ENCODE measurements around the gene TTC38. TPM values are rescaled to one million over a fixed set of nuclear protein-coding genes. Genes with fewer than 3 reads are reported as not detected.
"Not testable (repeated sequence)": the region's sequence is repeated elsewhere in the genome, so short reads cannot be mapped to it uniquely, and the experiment has no call there.

The TTC38 gene
- total RNA-seq, 1 donor from 2014 or later = 30.9 TPM

DNA sequence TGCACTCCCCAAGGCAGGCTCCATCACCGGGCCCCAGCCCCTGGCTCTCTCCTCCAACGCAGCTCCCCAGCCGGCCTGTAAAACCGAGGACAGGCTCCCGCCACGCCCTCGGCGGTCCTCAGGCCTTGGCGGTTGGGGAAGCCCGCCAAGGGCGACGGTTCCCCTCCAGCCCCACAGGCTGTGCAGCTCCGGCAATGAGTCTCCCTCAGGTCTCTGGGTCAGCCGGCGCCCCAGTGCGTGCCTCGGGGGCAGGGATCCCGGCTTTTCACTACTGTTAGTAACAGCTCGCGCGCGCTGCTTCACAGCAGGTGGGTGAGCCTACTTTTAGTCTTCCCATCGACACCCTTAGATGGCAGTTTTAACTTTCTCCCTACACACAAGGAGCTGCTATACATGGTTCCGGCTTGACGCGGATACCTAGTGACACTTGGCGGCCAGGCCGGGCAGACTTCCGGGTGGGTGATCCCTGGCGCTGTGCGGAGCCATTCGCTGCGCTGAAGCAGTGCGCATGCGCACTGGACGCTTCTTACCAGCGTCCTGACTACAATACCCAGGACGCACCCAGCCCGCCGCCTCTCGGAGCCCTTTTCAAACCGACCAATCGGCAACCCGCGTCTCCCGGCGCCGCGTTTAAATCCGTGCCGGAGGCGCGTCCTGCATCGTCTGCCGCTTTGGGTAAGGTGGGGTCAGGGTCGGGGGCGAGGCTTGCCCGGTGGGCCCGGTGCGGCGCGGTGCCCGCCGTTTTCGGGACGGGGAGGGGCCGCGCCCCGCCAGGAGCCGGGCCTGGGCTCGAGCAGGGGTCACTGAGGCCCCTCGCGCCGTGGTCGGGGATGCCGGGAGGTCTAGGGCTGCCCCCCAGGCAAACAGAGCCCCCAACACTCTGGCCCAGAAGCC, 28.7 kb downstream of the TTC38 start, which contains the start of gene GTSE1:
Gene GTSE1, plus strand, starts transcription at position 614 of the 894 bp plus-strand sequence. CDS start 531 bp downstream, outside the sequence.
- DNase-seq (ENCODE audit: low spot score) = peak; percentile 98

- no peak for DNase-seq (ENCODE audit: low spot score)
Measured at GRCh38 chr22:46297151-46297812, 29.5 kb downstream of the TTC38 start.

- DNase-seq (ENCODE audit: low spot score) = no peak
Measured at GRCh38 chr22:46299101-46299500, 31.3 kb downstream of the TTC38 start.

DNA sequence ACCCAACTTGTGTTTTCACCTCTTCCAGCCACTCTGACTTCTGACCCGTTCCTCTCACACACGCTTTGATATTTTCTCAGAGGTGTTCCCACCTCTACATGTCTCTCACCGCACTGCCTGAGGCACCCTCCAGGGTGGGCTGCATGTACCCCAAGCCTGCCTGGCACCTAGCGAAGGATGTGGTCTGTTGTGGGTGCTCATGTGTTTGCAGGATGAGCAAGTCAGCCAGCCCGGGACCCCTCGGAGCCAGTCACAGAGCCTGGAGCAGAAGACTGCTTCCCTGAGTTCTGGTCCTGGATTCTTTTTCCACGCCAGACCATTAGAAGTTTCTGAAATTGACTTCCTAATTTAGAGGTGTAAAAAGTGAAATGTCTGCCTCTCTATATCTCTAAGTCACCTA, 32.7 kb downstream of the TTC38 start:
- DNase-seq (ENCODE audit: low spot score) = no peak

GRCh38 chr22:46303347-46303965, 35.6 kb downstream of the TTC38 start:
- no peak for DNase-seq (ENCODE audit: low spot score)

DNA sequence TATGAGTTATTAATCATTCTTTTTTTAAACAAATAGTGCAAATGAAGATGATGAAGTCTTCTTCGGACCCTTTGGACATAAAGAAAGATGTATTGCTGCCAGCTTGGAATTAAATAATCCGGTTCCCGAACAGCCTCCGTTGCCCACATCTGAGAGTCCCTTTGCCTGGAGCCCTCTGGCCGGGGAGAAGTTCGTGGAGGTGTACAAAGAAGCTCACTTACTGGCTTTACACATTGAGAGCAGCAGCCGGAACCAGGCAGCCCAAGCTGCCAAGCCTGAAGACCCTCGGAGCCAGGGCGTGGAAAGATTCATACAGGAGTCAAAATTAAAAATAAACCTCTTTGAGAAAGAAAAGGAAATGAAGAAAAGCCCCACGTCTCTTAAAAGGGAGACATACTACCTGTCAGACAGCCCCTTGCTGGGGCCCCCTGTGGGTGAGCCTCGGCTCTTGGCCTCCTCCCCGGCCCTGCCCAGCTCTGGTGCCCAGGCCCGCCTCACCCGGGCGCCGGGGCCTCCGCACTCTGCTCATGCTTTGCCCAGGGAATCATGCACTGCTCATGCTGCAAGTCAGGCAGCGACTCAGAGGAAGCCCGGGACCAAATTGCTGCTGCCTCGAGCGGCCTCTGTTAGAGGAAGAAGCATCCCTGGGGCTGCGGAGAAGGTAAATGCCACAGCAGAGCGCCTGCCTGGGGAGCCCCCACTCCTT, 40.6 kb downstream of the TTC38 start:
- DNase-seq (ENCODE audit: low spot score) = no peak

GRCh38 chr22:46309526-46310085, 41.8 kb downstream of the TTC38 start:
- no peak for DNase-seq (ENCODE audit: low spot score)

GRCh38 chr22:46312056-46312455, 44.2 kb downstream of the TTC38 start:
- DNase-seq (ENCODE audit: low spot score) = no peak

DNA sequence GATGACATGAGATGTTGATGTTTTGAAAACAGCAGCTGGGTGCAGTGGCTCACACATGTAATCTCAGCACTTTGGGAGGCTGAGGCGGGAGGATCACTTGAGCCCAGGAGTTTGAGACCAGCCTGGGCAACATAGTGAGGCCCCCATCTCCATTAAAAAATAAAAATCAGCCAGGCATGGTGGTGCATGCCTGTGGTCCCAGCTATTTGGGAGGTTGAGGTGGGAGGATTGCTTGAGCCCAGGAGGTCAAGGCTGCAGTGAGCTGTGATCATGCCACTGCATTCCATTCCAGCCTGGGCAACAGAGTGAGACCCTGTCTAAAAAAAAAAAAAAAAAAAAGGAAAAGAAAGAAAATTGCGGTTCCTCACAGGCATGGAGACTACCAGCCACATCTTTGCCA, 45.0 kb downstream of the TTC38 start:
- not testable (repeated sequence) for DNase-seq (ENCODE audit: low spot score)

GRCh38 chr22:46315976-46316375, 48.2 kb downstream of the TTC38 start:
- no peak for DNase-seq (ENCODE audit: low spot score)

GRCh38 chr22:46317646-46318045, 49.8 kb downstream of the TTC38 start:
- no peak for DNase-seq (ENCODE audit: low spot score)

- no peak for DNase-seq (ENCODE audit: low spot score)
Measured at GRCh38 chr22:46318576-46318975, 50.8 kb downstream of the TTC38 start.

- no peak for DNase-seq (ENCODE audit: low spot score)
Measured at GRCh38 chr22:46319319-46319718, 51.5 kb downstream of the TTC38 start.

DNA sequence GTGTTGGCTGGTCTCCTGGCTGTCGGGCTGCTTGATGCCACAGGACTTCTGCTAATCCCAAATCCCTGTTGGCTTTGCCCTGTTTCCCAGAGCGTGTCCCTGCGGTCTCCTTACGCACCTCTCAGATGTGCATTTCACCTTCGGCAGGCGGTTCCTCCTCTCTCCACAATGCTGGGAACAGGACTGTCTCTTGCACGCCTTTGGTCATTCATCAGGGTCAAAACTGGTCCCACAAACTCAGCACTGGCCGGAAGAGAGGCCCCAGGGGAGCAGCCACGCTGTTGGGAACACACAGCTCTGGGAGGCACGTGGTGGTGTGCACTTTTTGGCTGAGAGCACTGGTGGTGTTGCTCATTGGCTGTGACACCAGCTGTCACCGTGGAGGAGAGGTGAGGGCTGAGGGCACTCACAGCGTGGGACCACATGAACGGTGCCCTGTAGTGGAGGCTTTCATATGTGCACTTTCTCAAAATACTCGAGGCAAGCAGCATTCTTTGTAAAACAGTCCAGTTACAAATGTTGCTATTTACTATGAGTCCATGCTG, 52.4 kb downstream of the TTC38 start:
- DNase-seq (ENCODE audit: low spot score) = no peak

DNA sequence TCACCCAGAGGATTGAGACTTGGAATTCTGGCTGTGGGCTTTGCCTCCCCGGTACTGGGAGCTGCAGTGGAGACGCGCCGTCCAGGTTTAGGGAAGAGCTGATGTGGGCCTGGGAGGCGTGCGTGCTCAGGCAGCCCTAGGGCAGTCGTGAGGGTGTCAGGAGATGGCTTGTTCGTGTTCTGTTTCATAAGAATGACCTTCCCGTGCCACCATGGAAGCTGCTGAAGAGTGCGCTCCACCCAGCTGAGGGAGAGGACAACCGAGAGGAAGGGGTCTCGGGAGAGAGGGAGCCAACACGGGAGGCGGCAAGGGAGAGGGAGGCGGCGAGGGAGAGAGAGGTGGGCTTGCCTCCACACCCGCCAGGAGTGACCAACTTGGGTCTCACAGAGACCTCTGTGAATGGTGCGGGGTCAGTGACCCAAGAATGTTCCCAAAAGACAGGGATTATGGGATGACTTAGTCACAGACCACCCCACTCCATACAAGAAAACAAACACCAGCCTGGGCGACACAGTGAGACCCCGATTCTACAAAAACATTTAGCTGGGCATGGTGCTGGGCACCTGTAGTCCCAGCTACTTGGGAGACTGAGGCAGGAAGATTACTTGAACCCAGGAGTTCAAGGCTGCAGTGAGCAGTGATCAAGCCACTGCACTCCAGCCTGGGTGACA, 53.0 kb downstream of the TTC38 start:
- DNase-seq (ENCODE audit: low spot score) = no peak

GRCh38 chr22:46322711-46323110, 54.9 kb downstream of the TTC38 start:
- DNase-seq (ENCODE audit: low spot score) = no peak

DNA sequence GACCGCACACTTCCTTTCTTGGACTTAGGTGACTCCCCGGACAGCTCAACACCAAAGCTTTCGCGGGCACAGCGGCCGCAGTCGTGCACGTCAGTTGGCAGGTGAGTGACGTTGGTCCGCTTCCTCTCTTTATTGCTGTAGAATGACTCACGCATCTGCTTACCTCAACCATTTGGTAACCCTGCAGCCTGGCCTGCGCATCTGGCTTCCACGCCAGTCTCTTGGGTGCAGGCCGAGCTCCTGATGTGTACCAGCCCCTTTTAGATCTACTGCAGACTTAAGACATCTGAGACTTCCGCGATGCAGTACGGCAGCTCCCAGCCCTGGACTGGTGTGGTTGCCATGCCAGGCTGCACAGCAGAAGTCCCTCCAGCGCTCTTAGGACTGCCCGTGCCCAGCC, 55.4 kb downstream of the TTC38 start:
- DNase-seq (ENCODE audit: low spot score) = no peak

DNA sequence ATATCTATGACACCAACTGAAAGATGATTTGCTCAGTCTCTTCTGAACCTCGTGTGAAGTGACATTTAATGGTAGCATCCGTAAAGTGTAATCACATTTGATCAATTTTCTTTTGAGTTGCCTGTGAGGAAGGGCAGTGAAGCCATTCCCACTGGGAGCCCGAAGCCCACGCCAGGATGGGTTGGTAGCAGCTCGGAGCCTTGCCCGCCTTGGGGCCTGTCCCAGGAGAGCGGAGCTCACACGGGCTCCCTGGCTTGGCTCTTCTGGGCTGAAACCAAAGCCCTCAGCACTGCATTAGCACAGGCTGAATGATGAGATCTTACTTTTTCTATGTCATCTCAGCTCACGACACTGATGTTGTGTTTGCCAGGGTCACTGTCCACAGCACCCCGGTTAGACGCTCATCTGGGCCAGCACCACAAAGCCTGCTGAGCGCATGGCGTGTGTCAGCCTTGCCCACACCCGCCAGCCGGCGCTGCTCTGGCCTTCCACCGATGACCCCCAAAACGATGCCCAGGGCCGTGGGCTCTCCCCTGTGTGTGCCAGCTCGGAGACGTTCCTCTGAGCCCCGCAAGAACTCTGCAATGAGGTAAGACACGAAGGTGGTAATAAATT, 58.4 kb downstream of the TTC38 start:
- no peak for DNase-seq (ENCODE audit: low spot score)

DNA sequence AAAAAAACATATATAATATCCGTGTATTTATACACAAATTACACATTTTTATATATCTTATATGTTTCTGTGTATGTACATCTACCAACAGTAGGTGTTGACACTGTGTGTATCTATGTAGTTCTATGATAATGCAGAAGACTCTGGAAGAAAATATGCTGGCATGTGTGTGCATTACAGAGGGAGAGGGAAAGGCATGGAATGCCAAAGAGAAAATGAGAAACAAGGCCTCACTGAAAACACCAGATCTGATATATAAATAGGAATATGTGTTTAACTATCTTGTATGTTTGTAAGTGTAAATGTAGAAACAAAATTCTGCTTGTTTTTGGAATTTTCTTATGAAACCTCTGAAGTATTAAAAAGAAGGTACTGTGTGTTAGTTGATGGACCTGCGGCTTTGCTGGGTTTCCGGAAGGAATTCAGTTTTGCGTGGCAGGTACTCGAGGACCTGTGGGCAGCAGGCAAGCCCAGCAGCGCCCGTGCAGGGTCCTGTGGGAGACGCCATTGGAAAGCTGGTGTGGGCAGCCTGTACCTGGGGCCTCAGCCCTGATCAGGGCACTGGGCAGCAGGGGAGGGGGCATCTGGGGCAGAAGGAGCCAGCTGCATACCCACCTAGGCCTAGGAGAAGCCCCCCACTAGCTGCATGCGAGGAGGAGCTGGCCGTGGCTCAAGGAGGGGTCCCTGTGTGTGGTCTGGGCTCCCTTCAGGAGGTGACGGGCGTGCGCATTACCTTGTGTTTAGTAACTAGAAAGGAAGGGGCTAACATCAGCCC, 60.1 kb downstream of the TTC38 start:
- no peak for DNase-seq (ENCODE audit: low spot score)

DNA sequence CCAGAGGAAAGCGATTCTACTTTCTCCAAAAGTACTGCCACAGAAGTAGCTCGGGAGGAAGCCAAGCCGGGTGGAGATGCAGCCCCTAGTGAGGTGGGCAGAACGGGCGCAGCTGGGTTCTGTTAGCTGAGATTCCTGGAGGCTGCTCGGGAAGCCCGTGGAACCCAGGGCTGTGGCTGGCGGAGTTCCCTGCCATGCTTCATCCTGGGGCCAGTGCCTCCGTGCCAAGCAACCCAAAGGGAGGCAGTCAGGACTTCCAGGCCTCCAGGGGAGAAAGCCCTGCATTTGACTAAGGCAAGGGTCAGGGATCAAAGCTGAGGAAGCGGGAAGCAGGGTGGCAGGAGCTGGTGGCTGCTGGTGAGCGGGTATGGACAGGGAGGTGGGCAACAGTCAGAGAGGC, 61.0 kb downstream of the TTC38 start:
- DNase-seq (ENCODE audit: low spot score) = no peak

Data from ureter (tissue), 1 donor.